HL-60 (cell line): ENCODE results near the gene BCAN.

Experiments
- GABPA ChIP-seq: IDR thresholded peaks from 2 replicates; pipeline ENCODE4 v1.6.1; 2012; ENCODE audit warnings: low read depth
- SPI1 ChIP-seq: IDR thresholded peaks from 2 replicates; pipeline ENCODE4 v1.6.1; 2012; ENCODE audit warnings: low read depth, mild to moderate bottlenecking, borderline replicate concordance
- TF ChIP-seq, protein P1 (sequence below): IDR thresholded peaks from one replicate; pipeline ENCODE4 v1.5.1; 2011; ENCODE audit warnings: low read length, control low read depth, inconsistent platforms; ENCODE audit not compliant: insufficient read depth

DNA sequence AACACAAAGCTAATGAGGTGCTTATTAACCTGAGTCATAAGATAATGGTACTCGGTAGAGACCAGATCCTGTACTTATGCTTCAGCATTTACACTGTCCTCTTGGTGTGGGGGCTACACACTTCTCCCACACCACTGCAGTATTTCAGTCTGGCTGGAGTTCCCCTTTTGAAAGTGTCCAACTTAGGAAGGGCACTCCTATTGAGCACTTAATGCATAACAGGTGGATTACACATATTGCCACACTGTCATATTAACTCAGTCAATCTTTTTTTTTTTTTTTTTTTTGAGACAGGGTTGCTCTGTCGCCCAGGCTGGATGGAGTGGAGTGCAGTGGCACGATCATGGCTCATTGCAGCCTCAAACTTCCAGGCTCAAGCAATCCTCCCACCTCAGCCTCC lies 42.1 kb upstream of the BCAN start:
- TF ChIP-seq, protein P1, sequence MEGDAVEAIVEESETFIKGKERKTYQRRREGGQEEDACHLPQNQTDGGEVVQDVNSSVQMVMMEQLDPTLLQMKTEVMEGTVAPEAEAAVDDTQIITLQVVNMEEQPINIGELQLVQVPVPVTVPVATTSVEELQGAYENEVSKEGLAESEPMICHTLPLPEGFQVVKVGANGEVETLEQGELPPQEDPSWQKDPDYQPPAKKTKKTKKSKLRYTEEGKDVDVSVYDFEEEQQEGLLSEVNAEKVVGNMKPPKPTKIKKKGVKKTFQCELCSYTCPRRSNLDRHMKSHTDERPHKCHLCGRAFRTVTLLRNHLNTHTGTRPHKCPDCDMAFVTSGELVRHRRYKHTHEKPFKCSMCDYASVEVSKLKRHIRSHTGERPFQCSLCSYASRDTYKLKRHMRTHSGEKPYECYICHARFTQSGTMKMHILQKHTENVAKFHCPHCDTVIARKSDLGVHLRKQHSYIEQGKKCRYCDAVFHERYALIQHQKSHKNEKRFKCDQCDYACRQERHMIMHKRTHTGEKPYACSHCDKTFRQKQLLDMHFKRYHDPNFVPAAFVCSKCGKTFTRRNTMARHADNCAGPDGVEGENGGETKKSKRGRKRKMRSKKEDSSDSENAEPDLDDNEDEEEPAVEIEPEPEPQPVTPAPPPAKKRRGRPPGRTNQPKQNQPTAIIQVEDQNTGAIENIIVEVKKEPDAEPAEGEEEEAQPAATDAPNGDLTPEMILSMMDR, result no peak
- TF ChIP-seq SPI1 (peak; percentile 94), GABPA (no peak)
